HFF-Myc (cell line): Measurements from ENCODE around the gene ANTKMT.
"Not testable (repeated sequence)": the region's sequence is repeated elsewhere in the genome, so short reads cannot be mapped to it uniquely, and the experiment has no call there.

Experiments used
- DNase-seq: peaks from one replicate; pipeline ENCODE4 v3.0.0-alpha.2; 2011; ENCODE audit warnings: low read depth; ENCODE audit errors: extremely low read depth
- H3K4me3 ChIP-seq: replicated peaks from 2 replicates; pipeline ENCODE4 v1.5.1; 2011; ENCODE audit warnings: low read depth, mild to moderate bottlenecking, control low read depth, low read length
- CTCF ChIP-seq: IDR thresholded peaks from 2 replicates; pipeline ENCODE4 v1.5.1; 2012; ENCODE audit warnings: mild to moderate bottlenecking, low read depth, low read length, control low read depth; ENCODE audit errors: missing control alignments

Gene ANTKMT

GRCh38 chr16:750485-750884 lies 29.5 kb downstream of the ANTKMT start:
- no peak overlapping the region for H3K4me3 ChIP-seq
- no peak for DNase-seq
- TF ChIP-seq CTCF: no peak

DNA sequence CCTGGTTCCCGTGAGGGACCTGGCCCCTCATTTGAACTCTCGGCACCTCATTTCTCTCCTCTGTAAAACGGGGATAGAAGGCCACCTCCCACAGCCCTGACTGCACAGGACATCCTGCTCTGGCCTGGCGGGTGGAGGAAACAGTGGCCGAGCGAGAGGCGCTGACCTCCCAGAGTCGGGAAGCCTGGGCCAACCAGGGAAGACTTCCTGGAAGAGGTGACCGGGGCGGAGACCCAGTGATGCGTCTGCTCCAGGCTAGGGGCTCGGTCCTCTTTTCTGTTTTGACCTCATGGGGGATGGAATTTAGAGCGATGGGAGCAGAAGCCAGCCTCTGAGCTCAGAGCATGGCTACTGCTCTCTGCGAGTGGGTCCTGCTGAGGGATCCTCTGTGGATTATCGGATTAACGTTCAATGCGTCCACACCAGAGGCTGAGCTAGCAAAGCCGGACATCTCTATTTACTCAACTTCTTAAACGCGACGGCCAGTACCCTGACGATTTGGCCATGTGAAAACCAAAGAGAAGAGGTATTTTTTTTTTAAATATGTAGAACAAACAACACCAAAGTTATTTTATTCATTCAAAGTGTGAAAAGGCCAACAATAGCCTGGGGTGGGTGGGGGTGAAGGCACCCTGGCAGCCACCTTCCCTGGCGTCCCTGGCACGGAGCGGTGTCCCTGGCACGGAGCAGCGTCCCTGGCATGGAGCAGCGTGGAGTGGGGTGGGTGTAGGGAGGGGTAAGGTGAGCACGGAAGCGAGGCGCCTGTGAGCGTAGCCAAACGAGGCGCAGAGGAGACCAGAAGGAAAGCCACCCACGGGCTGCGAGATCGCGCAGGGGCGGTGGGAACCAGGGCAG lies 30.4 kb downstream of the ANTKMT start:
- H3K4me3 ChIP-seq: no peak overlapping the region
- no peak for DNase-seq
- TF ChIP-seq CTCF: no peak

GRCh38 chr16:752007-752312 lies 31.0 kb downstream of the ANTKMT start:
- DNase-seq: no peak
- H3K4me3 ChIP-seq: no peak overlapping the region
- TF ChIP-seq CTCF: no peak

DNA sequence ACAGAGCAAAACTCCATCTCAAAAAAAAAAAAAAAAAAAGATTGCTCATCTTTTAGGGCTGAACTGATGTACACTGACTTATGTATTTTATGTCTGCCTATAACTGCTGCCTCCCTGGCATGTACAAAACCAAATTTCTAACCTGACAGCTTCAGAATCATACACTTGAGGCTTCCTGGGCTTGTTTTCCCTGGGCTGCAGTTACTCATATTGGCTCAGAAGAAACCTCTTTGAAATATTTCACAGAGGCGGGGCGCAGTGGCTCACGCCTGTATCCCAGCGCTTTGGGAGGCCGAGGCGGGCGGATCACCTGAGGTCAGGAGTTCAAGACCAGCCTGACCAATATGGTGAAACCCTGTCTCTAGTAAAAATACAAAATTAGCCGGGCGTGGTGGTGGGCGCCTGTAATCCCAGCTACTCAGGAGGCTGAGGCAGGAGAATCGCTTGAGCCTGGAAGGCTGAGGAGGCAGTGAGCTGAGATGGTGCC lies 33.2 kb downstream of the ANTKMT start:
- not testable (repeated sequence) for DNase-seq

GRCh38 chr16:754656-755055 lies 33.7 kb downstream of the ANTKMT start:
- no peak for DNase-seq
- no peak for TF ChIP-seq CTCF
- no peak overlapping the region for H3K4me3 ChIP-seq

More for the DNA sequence above, 33.2 kb downstream of the ANTKMT start:
- not testable (repeated sequence) for H3K4me3 ChIP-seq

DNA sequence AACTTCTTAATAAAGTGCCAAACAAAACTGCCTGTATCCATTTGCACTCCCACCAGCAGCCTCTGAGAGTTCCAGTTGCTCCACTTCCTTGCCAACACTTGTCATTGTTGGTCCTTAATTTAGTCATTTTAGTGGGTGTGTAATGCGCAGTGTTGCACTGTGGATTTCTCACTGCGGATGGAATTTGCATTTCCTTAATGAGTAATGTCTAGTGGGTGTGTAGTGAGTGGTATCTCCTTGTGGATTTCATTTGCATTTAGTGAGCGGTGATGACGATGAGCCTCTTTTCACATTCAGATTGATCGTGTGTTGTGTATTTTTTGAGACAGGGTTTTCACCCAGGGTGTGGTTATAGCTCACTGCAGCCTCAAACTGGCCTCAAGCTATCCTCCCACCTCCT lies 35.5 kb downstream of the ANTKMT start:
- DNase-seq: no peak
- no peak for TF ChIP-seq CTCF
- no peak overlapping the region for H3K4me3 ChIP-seq

DNA sequence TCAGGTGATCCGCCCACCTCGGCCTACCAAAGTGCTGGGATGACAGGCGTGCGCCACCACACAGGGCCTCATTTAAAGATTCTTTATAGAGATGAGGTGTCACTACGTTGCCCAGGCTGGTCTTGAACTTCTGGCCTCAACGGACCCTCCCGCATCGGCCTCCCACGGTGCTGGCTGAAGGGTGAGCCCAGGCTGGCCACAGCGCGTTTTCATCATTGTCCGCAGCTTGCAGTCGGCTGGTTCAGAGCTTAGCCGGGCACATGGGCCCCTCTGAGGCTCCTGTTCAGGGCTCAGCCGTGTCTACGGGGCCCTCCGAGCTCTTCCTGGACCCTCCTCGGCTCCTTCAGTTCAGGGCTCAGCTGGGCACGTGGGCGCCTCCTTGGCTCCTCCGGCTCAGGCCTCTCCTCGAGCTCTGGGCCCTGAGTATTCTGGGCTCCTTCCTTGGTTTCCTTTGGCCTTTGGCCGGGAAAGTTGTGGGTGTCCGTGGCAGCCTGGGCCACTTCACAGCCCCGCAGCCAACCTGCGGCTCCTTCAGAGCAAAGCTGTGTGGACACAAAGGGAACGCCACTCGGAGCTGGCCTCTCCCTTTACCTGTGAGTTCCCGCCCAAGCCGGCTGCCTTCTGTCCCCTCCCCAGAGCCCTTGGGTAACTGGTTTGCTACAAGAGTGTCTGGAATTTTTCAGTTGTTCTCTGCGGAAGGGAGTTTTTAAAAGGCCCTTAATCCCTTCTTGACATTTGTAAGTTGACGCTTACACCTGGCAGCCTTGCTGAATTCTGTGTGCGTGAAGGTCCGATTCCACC lies 38.4 kb downstream of the ANTKMT start:
- no peak for TF ChIP-seq CTCF

More for the DNA sequence above, 38.4 kb downstream of the ANTKMT start:
- H3K4me3 ChIP-seq: no peak overlapping the region
- DNase-seq: no peak
